GM21381 (cell line): ENCODE data around the gene ID1.
A peak's percentile ranks its signal among the peaks of the same experiment; 100 is the strongest.

Experiments used
- ATAC-seq: cut with Tn5 transposase; IDR thresholded peaks from one replicate; pipeline ENCODE4 v1.9.1; 2021; ENCODE audit warnings: mild to moderate bottlenecking, moderate library complexity; ENCODE audit not compliant: unreplicated experiment

ID1 gene

GRCh38 chr20:31605031-31605901 is at the start of gene ID1:
Gene ID1, plus strand, starts transcription at chr20:31605289. Its CDS starts 99 bp downstream, at chr20:31605388.
- ATAC-seq, result peak; percentile 79

- no peak for ATAC-seq
These were observed 45.4 kb upstream of the ID1 start for GRCh38 chr20:31559704-31560093.

GRCh38 chr20:31560094-31560745 is 44.9 kb upstream of the ID1 start:
- ATAC-seq, result no peak

GRCh38 chr20:31560746-31561598 is 44.1 kb upstream of the ID1 start:
- no peak for ATAC-seq

- ATAC-seq, result no peak
These were observed 42.8 kb upstream of the ID1 start for GRCh38 chr20:31562241-31562640.

- no peak for ATAC-seq
These were observed 40.8 kb upstream of the ID1 start for GRCh38 chr20:31564284-31564683.

- ATAC-seq, result no peak
These were observed 39.3 kb upstream of the ID1 start for GRCh38 chr20:31565699-31566318.

- no peak for ATAC-seq
These were observed 38.8 kb upstream of the ID1 start for GRCh38 chr20:31566319-31566657.

- ATAC-seq, result no peak
These were observed 38.3 kb upstream of the ID1 start for GRCh38 chr20:31566658-31567379.

GRCh38 chr20:31567380-31567720 is 37.7 kb upstream of the ID1 start:
- ATAC-seq, result no peak

- ATAC-seq, result no peak
These were observed 36.9 kb upstream of the ID1 start for GRCh38 chr20:31568041-31568731.

GRCh38 chr20:31568773-31569162 is 36.3 kb upstream of the ID1 start:
- ATAC-seq, result no peak

- ATAC-seq, result no peak
These were observed 35.7 kb upstream of the ID1 start for GRCh38 chr20:31569163-31570020.

- ATAC-seq, result no peak
These were observed 35.0 kb upstream of the ID1 start for GRCh38 chr20:31570021-31570463.

GRCh38 chr20:31570735-31571617 is 34.1 kb upstream of the ID1 start:
- no peak for ATAC-seq

- ATAC-seq, result no peak
These were observed 32.9 kb upstream of the ID1 start for GRCh38 chr20:31572042-31572700.
